GM21723 (cell line): ENCODE data around the gene SPACA7.

ENCODE experiments used
- ATAC-seq: cut with Tn5 transposase; IDR thresholded peaks from one replicate; pipeline ENCODE4 v1.9.1; 2021; ENCODE audit warnings: mild to moderate bottlenecking, moderate library complexity; ENCODE audit not compliant: unreplicated experiment

The SPACA7 gene

DNA sequence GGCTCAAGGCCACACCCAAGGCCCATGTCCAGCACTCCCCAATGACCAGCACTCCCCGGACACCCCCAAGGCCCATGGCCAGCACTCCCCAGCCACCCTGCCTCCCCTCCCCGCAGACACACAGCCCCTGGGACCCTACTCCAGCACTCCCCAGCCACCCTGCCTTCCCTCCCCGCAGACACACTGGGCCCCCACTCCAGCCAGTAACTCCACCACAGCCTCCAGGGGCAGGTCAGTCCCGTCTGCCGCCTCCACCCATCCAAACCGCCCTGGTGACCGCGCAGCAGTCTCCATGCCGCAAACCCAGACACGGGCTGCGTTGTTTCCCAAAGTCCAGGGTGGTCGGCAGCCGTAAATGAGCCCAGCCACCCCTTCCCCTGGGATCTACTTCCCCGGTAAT is 70.7 kb downstream of the SPACA7 start:
- no peak for ATAC-seq

DNA sequence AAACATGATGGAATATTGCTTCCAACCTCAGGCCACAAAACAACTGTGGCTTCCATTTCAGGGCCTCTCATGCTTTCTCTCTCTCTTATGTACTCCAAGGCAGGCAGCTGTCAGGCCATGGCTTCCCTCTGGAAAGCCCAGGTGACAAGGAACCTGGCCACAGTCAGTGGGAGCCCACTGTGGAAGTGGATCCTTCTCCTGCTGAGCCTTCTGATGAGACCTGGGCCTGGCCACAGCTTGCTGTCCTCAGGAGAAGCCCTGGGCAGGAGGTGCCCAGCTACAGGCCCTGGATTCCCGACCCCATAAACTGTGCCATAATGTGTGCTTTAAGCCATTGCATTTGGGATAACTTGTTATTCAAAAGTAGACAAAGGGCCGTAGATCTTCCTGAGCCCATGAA is 71.2 kb downstream of the SPACA7 start:
- no peak for ATAC-seq

DNA sequence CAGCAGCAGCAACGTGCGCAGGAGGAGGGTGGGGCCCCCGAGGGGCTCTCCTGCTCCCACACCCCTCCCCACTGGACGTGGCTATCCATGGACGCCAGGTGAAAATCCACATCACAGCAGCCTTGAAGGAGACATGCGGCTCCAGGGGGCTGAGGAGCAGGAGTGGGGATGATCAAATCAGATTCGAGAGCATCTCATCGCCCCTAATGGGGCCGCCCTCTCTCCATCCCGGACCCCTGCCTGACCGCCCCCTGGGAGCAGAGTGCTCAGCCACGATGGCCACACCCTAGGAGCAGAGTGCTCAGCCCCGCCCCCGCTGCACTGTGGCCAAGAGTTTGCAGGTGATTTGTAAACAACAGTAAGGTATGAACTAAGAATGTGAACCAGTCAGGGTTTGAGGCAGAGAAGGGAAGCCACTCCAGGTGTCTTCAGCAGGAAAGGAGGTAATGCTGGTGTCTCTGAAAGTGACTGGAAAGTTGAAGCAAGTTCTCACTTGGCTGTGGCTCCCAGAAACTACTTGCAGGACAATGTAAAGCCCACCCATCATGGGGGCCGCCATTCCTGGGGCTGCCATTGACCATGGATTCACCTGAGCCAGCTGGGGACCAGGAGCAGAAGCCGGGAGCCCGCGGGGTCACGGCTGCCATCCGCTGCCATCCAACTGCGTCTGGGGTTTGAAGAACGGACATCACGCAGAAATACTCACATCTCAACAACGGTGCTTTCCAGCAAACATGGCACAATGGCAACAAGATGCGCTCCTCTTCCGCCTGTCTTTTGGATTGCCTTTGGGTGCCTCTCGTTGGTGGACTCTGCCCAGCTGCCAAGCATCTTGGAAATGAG is 71.8 kb downstream of the SPACA7 start:
- no peak for ATAC-seq

DNA sequence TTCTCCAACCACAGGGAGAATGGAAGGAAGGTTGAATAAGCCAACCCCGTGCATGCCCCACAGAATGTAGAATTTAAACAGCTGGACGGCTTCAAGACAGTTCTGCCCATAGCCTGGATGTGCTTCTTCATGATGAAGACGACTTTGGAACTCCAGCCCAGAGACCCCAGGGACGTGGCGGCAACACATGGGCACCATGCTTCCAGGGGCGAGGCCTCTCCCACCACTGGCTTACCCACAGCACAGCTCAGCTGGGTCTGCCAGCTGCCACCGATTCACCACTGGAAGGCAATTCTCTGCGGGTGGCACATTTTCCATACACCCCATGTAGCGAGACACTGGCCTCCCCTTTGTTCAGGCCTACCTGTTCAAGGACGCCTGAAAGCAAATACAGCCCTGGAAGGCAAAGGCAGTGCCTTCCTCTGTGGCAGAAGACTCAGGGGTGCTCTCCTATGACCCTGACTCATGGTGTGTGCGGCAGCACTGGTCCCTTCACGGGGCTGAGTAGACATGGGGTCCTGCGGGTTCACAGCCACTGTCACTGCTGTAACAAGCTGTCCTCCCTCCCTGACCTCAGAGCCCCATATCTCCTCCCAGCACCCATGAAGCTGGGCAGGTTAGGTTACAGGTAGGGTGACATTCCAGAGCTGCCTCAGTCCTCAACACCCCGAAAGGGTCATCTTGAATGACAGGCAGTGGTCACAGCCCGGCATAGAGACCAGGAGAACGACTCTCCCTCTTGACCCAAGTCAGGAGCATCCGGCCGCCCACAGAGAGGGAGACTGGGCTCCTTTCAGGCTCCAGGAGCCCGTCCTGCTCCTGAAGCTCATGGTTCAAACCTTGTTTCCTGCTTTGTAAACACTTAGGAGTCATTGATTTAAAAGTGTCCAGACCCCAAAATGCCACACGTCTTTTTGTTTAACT is 72.7 kb downstream of the SPACA7 start:
- no peak for ATAC-seq

DNA sequence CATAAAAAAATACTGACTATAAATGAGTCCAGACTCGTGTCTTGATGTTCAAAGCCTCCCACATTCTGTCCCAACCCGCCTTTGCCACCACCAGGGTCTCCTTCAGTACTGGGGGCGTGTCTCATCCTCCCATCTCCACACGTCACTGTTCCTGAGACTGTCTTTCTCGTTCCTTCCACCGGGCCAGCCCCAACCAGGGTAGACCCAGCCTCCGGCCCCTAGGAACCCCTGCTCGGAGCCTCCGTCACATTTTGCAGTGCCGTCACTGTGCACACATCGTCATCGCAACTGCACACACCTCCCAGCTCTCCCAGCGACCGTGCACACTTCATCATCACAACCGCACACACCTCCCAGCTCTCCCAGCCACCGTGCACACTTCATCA is 73.4 kb downstream of the SPACA7 start:
- ATAC-seq: no peak

DNA sequence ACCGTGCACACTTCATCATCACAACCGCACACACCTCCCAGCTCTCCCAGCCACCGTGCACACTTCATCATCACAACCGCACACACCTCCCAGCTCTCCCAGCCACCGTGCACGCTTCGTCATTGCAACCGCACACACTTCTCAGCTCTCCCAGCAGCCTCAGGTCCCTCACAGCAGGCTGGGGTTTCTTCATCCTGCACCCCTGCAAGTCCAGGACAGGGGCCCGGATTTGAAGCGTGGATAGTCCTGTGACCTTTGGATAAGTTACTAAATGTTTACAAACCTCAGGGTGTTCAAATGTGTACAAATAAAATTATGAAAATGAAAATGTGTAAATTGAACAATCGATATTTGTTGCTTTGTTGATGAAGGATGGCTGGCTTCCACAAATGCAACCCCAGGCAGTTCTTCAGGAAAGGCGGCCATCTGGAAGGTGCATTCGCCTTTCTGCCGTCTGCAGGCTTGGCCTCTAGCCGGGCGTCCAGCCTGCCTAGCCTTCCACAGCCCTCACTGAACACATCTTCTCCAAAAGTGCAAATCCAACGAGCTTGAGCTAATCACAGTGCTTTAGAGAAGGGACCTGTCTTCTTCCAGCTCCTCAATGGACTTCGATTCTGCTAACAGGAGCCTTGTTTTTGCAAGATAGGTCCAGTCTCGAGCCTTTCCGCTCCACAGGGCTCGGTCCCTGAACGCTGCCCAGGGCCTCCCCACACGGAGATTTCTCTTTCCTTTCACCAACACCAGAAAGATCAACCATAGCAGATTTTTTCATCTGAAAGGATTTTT is 74.2 kb downstream of the SPACA7 start:
- ATAC-seq: no peak

DNA sequence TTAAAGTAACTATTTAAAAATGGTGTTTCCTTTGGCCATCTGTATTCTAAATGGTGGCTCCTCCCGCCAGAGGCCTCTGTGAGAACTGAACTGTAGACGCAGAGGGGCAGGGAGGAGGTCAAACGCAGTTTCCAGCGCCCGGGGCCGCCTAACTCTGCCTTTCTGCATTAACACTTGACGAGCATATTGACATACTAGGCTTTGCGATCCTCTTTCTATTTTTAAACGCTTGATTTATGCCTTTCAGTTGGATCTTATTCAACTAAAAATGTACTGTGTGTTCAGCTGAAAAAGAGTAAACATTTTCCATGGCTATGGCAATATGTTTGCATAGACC is 74.7 kb downstream of the SPACA7 start:
- ATAC-seq: no peak

DNA sequence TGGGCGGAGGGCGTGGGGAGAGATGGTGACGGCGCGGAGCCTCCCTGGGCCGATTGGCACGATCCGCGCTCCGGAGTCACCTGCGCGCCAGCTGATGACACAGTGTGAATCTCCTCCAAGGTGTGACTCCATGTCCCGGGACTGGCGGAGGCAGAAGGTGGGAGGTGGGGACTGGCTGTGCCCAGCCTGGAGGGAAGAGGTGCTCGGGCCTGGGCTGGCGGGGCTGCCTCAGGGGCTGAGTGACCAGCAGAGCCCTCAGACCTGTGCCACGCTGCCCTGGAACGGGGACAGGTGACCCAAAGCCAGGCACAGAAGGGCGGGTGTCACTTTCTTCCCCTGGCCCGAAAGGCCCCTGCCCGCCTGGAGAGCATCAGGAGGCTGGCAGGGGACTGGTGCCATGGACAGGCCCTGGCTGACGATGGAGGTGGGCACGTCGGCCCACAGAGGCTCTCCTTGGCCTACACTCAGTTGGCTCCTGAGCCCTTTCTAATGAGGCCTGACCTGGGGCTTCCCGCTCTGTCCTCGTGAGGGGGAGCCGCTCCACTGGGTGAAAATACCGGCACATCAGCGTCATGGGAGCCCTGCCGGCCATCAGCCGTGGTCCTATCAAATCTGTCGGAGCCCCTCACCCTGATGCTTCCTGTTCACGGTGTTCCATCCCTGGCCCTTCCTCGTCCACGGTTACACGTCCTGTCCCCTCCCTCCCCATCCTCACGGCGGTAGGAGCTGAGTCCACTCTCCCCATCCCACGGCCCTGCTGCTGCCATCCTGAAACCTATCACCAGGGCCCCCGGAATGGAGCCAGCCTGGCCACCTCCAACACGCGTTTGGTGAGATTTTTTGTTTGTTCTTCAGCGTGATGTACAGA is 75.6 kb downstream of the SPACA7 start:
- no peak for ATAC-seq

DNA sequence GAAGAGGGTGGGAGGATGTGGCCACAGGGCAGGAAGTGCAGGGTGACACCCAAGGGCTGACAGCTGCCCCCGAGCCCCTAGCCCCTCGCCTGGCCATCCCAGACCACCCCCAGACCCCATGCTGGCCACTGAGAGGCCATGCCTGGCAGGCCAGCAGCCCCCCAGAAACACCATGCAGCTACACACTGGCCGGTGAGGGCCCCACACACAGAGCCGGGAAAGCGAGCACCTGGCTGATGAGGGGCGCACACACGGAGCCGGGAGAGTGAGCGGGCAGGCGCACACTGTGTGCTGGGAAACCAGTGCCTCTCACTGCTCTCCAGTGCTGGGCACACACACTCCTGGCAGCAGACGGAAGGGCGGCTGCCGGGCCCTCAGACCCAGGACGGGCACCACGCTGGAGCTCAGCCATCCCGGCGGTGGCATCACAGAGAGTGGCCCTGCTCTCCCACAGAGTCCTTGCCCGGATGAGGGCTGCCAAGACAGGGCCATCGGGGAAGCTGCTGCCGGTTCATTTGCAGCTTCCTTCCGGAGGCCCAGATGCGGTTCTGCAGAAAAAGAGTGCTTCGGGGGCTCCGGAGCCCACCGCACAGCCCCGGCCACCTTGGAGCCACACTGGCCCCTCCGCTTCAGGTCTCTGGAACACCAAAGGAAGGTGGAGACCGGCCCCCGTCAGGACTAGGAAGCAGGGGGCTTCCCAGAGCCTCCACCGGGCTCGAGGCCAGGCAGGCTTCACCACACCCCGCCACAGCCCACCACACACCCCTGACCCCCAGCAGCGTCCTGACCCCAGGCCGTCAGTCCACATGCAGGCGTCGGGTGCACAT is 76.4 kb downstream of the SPACA7 start:
- ATAC-seq: no peak

DNA sequence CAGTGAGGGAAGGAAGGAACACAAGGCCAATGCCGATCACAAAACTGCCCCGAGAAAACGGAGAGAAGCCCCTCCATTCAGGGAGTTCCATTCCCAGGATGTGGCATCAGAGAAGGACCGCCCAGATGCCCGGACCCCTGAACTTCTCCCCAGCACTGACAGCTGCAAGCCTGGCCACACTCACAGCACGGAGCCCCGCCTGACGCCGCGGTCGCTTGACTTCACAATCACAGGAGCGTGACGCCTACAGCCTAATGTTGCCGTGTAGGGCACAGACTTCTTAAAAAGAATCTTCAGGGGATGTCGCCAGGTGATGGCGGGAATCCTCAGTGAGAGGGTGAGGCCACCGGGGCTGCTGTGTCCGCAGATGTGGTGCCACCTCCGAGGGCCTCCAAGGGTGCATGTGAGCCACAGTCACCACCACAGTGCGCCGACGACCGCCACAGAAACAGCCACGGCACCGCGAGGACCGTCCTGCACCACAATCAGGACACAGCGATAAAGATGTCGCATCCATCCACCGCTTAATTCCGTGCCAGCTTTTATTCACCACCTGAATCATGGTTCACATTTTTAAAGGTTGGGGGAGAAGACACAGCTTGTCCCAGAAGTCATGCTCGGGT is 77.2 kb downstream of the SPACA7 start:
- ATAC-seq: no peak

DNA sequence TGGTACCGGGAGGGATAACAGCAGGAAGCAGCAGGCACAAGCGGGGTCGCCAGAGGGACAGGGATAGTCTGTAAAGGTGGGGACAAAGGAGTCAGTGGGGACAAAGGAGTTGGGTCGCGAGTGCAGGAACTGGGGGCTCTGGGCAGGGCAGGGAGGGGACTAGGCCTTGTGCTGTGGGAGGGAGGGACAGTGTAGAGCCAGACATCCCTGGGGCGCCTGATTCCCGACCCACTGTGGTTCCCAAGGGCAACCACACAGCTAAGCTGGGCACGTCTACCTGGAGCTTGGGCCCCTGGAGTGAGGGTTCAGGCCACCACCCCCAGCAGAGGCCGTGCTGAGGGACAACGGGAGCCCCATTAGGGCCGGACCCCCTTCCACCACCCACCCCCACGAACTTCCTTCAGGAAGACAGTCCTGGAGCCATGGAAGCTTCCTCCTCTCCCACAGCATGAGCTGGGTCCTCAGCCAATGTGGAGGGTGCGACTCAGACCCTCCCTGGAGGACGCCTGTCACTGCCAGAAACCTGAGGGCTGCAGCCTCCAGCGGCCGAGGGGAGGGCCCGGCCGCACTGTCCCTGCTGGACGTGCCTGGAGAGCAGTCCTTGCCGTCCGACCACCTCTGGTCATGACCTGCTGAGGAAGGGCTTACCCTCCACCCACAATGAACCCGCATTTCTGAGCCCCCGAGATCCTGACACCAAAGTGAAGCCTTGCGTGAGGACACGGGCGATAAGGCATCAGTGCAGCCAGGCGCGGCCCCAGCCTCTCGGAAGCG is 77.9 kb downstream of the SPACA7 start:
- no peak for ATAC-seq

DNA sequence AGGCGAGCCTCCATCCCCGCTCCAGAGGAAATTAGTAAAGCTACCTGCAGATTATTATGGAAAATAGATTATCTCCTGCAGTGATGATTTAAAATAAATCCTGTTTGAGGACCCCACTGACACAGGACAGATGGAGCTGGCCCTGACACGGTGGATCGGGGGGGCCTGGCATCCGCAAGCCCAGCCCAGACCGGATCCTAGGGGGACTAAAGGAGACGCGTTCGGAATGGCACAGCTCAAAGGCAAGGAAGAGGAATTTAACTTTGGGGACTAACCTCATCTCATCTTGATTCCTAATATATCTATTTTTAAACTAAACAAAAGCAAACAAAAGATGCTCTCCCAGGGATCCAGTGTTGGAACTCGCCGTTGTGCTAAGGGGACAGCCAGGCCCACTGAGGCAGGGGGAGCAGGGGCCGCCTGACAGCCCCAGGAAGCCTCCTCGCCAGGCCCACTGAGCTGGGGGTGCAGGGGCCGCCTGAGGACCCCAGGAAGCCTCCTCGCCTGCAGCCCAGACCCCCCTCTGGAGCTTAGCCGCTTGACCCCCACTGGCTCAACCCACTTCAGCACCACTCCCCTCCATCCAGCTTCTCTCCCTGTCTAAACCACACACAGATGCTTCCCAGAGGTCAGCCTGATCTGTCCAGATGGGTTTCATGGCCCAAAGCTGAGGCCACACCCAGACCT is 78.6 kb downstream of the SPACA7 start:
- ATAC-seq: no peak

DNA sequence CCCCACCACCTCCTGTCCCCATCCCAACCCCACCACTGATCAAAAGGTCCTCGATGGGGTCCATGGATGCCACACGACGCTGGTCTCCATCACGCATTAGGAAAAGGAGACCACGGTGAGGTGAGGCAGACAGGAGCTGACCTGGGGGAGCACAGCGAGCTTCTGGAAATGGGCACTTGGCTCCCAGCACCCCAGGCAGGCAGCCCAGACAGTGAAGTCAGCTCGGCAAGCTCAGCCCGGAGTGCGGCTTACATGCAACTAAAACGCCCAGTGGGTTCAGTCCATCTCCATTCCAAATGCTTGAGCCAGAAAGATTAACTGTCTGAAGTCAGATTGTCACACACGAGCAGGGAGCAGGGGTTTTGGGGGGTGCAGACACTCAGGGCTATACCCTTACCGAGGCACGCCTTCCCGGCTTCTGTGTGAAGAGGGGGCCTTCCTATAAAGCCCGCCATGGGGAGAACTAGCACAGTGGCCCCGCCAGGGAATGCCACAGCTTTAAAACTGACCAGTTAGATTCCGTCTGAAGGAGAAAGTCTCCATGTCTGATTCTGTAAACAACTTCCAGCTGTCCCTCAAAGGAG is 79.4 kb downstream of the SPACA7 start:
- no peak for ATAC-seq

DNA sequence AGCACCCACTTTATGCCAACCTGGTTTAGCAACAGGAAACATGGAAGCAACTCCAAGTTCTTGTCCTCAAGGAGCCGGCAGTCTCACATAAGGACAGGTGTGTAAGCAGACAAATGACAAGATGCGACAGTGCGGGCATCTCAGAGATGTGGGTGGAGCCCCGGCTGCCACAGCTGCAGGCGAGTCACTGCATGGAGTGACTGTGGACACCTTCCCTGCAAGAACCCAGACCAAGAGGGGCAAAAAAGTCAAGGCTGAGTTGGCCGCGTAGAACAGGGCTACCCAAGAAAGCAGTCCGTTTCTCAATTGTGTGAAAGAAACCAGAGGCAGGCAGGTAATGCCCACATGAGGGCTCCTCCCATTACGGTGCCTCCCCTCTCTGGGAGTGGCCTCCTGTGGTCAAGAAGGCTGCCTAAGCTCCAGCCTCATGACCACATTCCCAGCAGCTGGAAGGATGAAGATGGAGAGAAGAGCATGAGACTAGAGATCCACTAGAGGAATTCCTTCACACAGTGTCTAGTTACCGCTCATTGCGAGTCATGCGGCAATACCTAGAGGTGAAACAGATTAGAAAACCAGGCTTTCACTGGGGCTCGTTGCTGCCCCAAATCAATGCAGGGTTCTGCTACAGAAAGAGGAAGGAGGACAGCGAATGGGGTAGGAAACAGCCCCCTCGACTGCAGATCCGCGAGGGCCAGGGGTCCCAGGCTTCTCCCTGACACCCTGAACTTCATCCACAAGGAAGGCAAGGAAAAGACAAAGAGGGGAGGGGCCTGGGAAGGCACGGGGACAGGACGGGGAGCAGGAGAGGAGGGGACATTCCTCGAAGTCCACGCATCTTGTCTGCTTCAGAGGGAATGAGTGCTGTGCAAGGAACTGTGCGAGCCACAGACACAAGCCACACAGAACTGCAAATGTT is 80.2 kb downstream of the SPACA7 start:
- no peak for ATAC-seq

DNA sequence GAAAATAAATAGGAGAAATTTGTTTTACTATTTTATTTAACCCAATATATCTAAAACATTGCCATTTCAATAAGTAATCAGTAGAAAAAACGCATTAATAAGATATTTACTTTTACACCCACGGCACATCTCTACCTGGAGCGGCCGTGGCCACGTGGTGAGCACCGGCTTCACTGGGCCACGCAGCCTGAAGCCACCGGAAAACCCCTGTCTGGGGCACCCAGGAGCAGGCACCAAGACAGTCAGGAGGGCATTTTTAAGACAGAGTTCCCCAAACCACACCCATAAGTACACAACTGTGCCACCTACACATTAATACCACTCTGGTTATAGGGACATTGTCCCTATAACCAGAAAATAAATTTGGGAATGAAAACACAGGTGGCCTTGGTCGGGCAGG is 80.9 kb downstream of the SPACA7 start:
- ATAC-seq: no peak

DNA sequence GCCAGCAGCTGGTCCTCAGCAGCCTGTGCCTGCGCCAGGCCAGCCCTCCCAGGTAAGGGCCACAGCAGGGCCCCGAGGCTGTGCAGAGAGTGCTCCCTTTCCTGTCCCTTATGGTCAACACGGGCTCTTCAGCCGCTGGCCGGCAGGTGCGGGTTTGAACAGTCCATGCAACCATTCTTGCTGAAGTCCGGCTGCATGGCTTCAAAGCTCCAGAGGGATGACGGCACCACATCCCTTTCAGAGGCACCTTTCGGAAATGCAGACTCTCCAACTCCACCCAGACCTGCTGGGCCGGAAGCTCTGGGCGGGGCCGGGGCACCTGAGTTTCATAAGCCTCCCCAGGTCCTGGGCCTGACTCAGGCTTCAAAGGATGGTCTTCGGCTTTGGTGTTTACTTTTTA is 81.3 kb downstream of the SPACA7 start:
- no peak for ATAC-seq
